Brain microvascular endothelial cell (primary cell): ENCODE results near the gene KRT81.

Source experiments
- DNase-seq: peaks from one replicate; pipeline ENCODE4 v3.0.0-alpha.2; 2020
- H3K27ac ChIP-seq: fragments of 250-450 bp; sonication (Bioruptor Pico); 2 replicates; pipeline ENCODE4 v1.5.1; 2020; ENCODE audit warnings: mild to moderate bottlenecking, moderate library complexity
- H3K27me3 ChIP-seq: fragments of 250-450 bp; sonication (Bioruptor Pico); replicated peaks from 2 replicates; pipeline ENCODE4 v1.5.1; 2020; ENCODE audit warnings: mild to moderate bottlenecking
- H3K36me3 ChIP-seq: fragments of 250-450 bp; sonication (Bioruptor Pico); replicated peaks from 2 replicates; pipeline ENCODE4 v1.5.1; 2020; ENCODE audit warnings: mild to moderate bottlenecking
- H3K4me3 ChIP-seq: 2 replicates; pipeline ENCODE4 v1.5.1; 2011; ENCODE audit warnings: low read depth, mild to moderate bottlenecking, control low read depth, low read length, moderate library complexity
- CTCF ChIP-seq: IDR thresholded peaks from 2 replicates; pipeline ENCODE4 v1.5.1; 2011; ENCODE audit warnings: low read depth, mild to moderate bottlenecking, moderate library complexity, low read length, control low read depth, inconsistent platforms; ENCODE audit errors: missing control alignments
- in situ Hi-C: cut with HindIII; loops from 2 replicates; pipeline ENCODE4 v1.10.0; 2017; ENCODE audit warnings: low sequenced_read_pairs, low pct_ligation_motif_present

Gene KRT81

DNA sequence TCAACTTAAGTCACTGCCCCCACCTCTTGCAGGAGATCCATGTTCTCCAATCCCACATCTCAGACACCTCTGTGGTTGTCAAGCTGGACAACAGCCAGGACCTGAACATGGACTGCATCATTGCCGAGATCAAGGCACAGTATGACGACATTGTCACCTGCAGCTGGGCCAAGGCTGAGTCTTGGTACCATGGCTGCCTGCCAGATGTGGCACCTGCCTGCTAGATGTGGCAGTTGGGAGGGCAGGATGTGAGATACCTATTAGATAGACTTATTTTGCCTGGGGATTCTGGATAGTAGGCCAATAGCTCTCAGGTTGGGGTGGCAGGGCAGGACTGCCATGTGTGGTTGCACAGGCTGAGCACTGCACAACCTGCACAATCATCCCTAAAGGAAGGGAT is 24.8 kb downstream of the KRT81 start:
- H3K4me3 ChIP-seq = no peak overlapping the region
- no peak for DNase-seq
- in situ Hi-C loops = no loop called here
- H3K27ac ChIP-seq = no peak overlapping the region
- no peak for TF ChIP-seq CTCF
- peaks cover 2% of the 10 kb centered on the region for H3K27me3 ChIP-seq
- H3K36me3 ChIP-seq = no peaks in the 10 kb centered on the region

- H3K27me3 ChIP-seq = no peaks in the 10 kb centered on the region
- H3K4me3 ChIP-seq = no peak overlapping the region
- DNase-seq = no peak
- in situ Hi-C loops = no loop called here
- H3K27ac ChIP-seq = no peak overlapping the region
- TF ChIP-seq CTCF = no peak
- no peaks in the 10 kb centered on the region for H3K36me3 ChIP-seq
These were observed 26.9 kb downstream of the KRT81 start for GRCh38 chr12:52264435-52264825.

- Histone ChIP-seq H3K27ac (no peak overlapping the region), H3K36me3 (no peaks in the 10 kb centered on the region), H3K27me3 (no peaks in the 10 kb centered on the region), H3K4me3 (no peak overlapping the region)
- no peak for TF ChIP-seq CTCF
- in situ Hi-C loops = no loop called here
- no peak for DNase-seq
These were observed 27.4 kb downstream of the KRT81 start for GRCh38 chr12:52263761-52264434.

DNA sequence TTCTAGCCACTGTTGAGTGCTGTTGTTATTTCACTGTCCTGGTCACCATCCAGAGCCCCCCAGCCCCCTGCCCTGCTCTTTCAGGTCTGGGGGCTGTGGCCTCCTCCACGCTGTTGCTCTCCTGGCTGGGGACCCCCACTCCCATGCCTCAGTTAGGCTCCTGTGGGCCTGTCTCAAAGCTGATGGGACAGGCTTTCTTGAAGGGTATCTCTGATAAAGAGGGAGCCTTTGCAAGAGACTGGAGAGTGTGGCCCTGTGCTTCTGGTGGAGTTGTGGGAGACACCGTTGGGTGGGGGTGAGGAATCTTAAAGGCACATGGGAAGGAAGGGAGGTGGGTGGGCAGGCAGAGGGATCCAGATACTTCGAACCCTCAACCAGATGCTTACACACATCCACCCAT is 29.0 kb downstream of the KRT81 start:
- in situ Hi-C loops = no loop called here
- Histone ChIP-seq H3K27ac (no peak overlapping the region), H3K27me3 (peaks cover 6% of the 10 kb centered on the region), H3K36me3 (no peaks in the 10 kb centered on the region), H3K4me3 (no peak overlapping the region)
- DNase-seq = no peak
- no peak for TF ChIP-seq CTCF

DNA sequence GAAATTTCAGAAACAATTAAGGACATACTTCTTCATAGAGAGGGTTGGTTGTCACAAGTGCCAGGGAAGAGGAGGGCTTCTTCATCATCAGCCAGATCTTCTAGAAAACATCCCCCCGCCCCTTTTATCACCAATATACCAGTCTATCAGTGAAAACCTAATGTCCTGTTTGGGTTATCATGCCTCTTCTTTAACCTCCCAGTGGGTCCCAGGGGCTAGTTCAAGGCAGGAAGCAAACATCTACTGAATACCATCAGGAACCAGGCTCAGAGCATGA is 30.2 kb downstream of the KRT81 start:
- H3K27ac ChIP-seq = no peak overlapping the region
- DNase-seq = no peak

More for the DNA sequence above, 30.2 kb downstream of the KRT81 start:
- Histone ChIP-seq H3K36me3 (no peaks in the 10 kb centered on the region), H3K4me3 (no peak overlapping the region), H3K27me3 (peaks cover 7% of the 10 kb centered on the region)
- TF ChIP-seq CTCF = no peak
- in situ Hi-C loops = no loop called here
